ENCODE data around the gene TRABD2B. TPM values are rescaled to one million over a fixed set of nuclear protein-coding genes. Genes with fewer than 3 reads are reported as not detected.
A peak's percentile ranks its signal among the peaks of the same experiment; 100 is the strongest.

The TRABD2B gene
- total RNA-seq, 2 donors from 2014 or later = 3.1 to 8.1 TPM

- Histone ChIP-seq H3K27me3 (no peaks in the 10 kb centered on the region), H3K27ac (no peak overlapping the region), H3K36me3 (no peaks in the 10 kb centered on the region), H3K9me3 (no peaks in the 10 kb centered on the region), H3K4me1 (peaks cover 3 to 24% of the 10 kb centered on the region in 2 donors), H3K4me3 (no peak overlapping the region)
- no peak for DNase-seq (ENCODE audit: low spot score)
- no peak for TF ChIP-seq CTCF (IDR thresholded peaks at IDR 0.05)
Measured at GRCh38 chr1:47975302-47975921, 21.8 kb downstream of the TRABD2B start.

- Histone ChIP-seq H3K27me3 (no peaks in the 10 kb centered on the region), H3K27ac (no peak overlapping the region), H3K4me3 (no peak overlapping the region), H3K4me1 (peaks cover 3 to 32% of the 10 kb centered on the region in 2 donors), H3K36me3 (no peaks in the 10 kb centered on the region), H3K9me3 (no peaks in the 10 kb centered on the region)
- DNase-seq (ENCODE audit: low spot score) = no peak
- TF ChIP-seq CTCF (IDR thresholded peaks at IDR 0.05) = peak in 1 of 2 donors; percentile 50
Measured at GRCh38 chr1:47972864-47973432, 24.2 kb downstream of the TRABD2B start.

DNA sequence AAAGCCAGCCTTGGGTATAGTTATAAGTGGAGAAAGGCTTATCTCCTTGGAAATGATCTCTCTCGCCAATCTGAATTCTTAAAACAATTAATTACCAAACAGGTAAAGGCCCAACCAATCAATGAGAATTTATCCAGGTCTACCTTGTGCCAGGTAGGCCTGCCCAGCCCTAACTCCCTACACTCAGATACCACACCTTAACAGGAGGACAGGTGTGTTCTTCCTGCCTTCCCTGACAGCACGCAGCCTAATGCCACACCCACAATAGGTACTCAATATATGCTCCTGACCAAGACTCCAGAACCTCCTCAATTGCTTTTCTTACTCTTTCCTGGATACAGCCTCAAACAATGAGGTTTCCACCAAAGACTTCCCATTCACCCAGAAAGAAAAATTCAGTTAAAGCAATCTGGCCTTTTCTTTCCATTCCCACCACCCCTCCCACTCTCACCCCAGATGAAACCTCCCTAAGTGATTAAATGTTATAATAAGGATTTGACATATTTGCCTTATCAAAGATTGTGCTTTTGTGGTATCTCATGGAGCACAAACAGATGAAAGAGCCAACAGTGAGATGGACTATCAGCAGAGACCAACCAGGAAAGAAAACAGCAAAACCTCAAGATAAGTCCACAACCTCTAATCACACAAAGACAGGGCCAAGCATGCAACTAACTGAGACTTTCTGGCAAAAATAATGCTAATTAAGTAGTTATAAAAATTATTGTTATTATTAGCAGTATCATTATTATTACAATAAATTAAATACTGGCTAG, 25.6 kb downstream of the TRABD2B start:
- Histone ChIP-seq H3K9me3 (no peaks in the 10 kb centered on the region), H3K4me3 (no peak overlapping the region), H3K27me3 (no peaks in the 10 kb centered on the region), H3K27ac (no peak overlapping the region), H3K4me1 (peaks cover 3 to 32% of the 10 kb centered on the region in 2 donors), H3K36me3 (no peaks in the 10 kb centered on the region)
- no peak for DNase-seq (ENCODE audit: low spot score)
- no peak for TF ChIP-seq CTCF (IDR thresholded peaks at IDR 0.05)

DNA sequence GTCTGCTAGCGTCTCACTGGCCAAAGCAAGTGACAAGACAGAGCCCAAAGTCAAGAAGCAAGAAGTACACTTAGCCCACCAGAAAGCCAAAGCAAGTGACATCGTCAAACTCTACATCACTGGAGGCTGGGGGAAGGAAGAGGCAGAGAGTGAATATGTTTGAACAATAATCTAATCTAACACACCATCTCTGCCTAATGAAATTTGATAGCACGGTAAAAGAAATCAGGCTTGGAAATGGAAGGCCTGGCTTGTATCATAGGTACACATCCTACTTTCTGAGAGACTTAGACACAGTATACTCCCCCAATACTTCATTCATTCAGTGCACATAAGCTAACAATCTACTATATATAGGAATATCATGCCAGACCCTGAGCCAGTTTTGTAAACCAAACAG, 26.3 kb downstream of the TRABD2B start:
- TF ChIP-seq CTCF (IDR thresholded peaks at IDR 0.05) = no peak
- no peak overlapping the region for H3K4me3 ChIP-seq
- peaks cover 3 to 39% of the 10 kb centered on the region in 2 donors for H3K4me1 ChIP-seq
- no peaks in the 10 kb centered on the region for H3K27me3 ChIP-seq
- no peaks in the 10 kb centered on the region for H3K9me3 ChIP-seq
- H3K36me3 ChIP-seq = no peaks in the 10 kb centered on the region
- no peak overlapping the region for H3K27ac ChIP-seq
- DNase-seq (ENCODE audit: low spot score) = no peak

DNA sequence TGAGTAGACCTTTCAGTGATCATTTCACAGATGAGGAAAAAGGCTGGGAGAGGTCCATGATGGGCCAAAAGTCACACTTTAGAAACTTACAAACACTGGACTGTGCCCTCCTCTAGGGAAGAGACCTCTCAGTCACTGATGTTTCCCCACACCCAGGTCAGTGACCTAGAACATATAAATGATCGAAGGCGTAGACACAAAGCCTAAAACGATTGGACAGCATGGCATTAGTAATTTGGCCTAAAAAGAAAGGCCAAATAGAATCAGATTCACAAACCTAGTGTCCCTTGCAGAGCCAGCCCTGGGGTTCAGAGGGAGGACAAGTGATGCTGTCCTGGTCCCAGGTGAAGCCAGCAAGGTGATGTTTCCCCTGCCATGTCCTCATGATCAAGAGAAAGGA, 27.7 kb downstream of the TRABD2B start:
- H3K4me1 ChIP-seq = peaks cover 3 to 50% of the 10 kb centered on the region in 2 donors
- no peak overlapping the region for H3K27ac ChIP-seq
- no peaks in the 10 kb centered on the region for H3K9me3 ChIP-seq
- no peaks in the 10 kb centered on the region for H3K27me3 ChIP-seq
- no peak overlapping the region for H3K4me3 ChIP-seq
- no peaks in the 10 kb centered on the region for H3K36me3 ChIP-seq
- DNase-seq (ENCODE audit: low spot score) = no peak
- no peak for TF ChIP-seq CTCF (IDR thresholded peaks at IDR 0.05)
